Measurements from ENCODE around the gene ICA1L.

Gene ICA1L

GRCh38 chr2:202763916-202764315 lies 107.7 kb downstream of the ICA1L start:
- no peak for TF ChIP-seq CTCF (IDR thresholded peaks at IDR 0.05; ENCODE audit: insufficient read depth, missing control alignments)
- DNase-seq (ENCODE audit: insufficient read length, low spot score) (no peak), FAIRE-seq (no peak)

- no peak for TF ChIP-seq CTCF (IDR thresholded peaks at IDR 0.05; ENCODE audit: insufficient read depth, missing control alignments)
- no peak for FAIRE-seq
Measured at GRCh38 chr2:202762556-202762955, 109.0 kb downstream of the ICA1L start.

GRCh38 chr2:202760848-202761247 lies 110.7 kb downstream of the ICA1L start:
- no peak for TF ChIP-seq CTCF (IDR thresholded peaks at IDR 0.05; ENCODE audit: insufficient read depth, missing control alignments)
- FAIRE-seq (no peak), DNase-seq (ENCODE audit: insufficient read length, low spot score) (no peak)

More at GRCh38 chr2:202762556-202762955, 109.0 kb downstream of the ICA1L start:
- DNase-seq (ENCODE audit: insufficient read length, low spot score), result no peak

- no peak for FAIRE-seq
- no peak for TF ChIP-seq CTCF (IDR thresholded peaks at IDR 0.05; ENCODE audit: insufficient read depth, missing control alignments)
- no peak for DNase-seq (ENCODE audit: insufficient read length, low spot score)
Measured at GRCh38 chr2:202758604-202759003, 113.0 kb downstream of the ICA1L start.

GRCh38 chr2:202758128-202758527 lies 113.4 kb downstream of the ICA1L start:
- no peak for FAIRE-seq
- DNase-seq (ENCODE audit: insufficient read length, low spot score), result no peak
- no peak for TF ChIP-seq CTCF (IDR thresholded peaks at IDR 0.05; ENCODE audit: insufficient read depth, missing control alignments)

GRCh38 chr2:202757339-202757738 lies 114.2 kb downstream of the ICA1L start:
- FAIRE-seq (no peak), DNase-seq (ENCODE audit: insufficient read length, low spot score) (no peak)
- no peak for TF ChIP-seq CTCF (IDR thresholded peaks at IDR 0.05; ENCODE audit: insufficient read depth, missing control alignments)

GRCh38 chr2:202756598-202756997 lies 115.0 kb downstream of the ICA1L start:
- no peak for DNase-seq (ENCODE audit: insufficient read length, low spot score)
- no peak for FAIRE-seq
- TF ChIP-seq CTCF (IDR thresholded peaks at IDR 0.05; ENCODE audit: insufficient read depth, missing control alignments), result no peak

All from D721Med (cell line).